ENCODE measurements around the gene THAP10. TPM values are rescaled to one million over a fixed set of nuclear protein-coding genes. Genes with fewer than 3 reads are reported as not detected.
"Not testable (repeated sequence)": the region's sequence is repeated elsewhere in the genome, so short reads cannot be mapped to it uniquely, and the experiment has no call there.

The THAP10 gene
- 10 to 100 TPM in 1 of 3 donors, 1 to 10 TPM in 2; 6.6 to 10.4 (median 7.9) TPM for polyA plus RNA-seq (ENCODE audit: insufficient read length in 3 of 3)
- long read RNA-seq, donor 1, partial matches to known transcripts = 0 of 3 reads
- long read RNA-seq, donor 1, other reads (novel, unspliced or antisense) = 0 of 3 reads
- long read RNA-seq, donor 2, partial matches to known transcripts = 0 of 4 reads
- long read RNA-seq, donor 2, other reads (novel, unspliced or antisense) = 0 of 4 reads
- long read RNA-seq, donor 3, transcript THAP10-201 (3 exons, 2,399 nt) = major isoform, 6 of 6 reads
- long read RNA-seq, donor 3, partial matches to known transcripts = 0 of 6 reads
- long read RNA-seq, donor 3, other reads (novel, unspliced or antisense) = 0 of 6 reads
- long read RNA-seq, donor 4 = 0 reads
- long read RNA-seq, donor 5 = 0 reads
- long read RNA-seq, donor 6, partial matches to known transcripts = 5 of 8 reads
- long read RNA-seq, donor 6, other reads (novel, unspliced or antisense) = 0 of 8 reads
- long read RNA-seq, donor 7, partial matches to known transcripts = 0 of 3 reads
- long read RNA-seq, donor 7, other reads (novel, unspliced or antisense) = 0 of 3 reads
- long read RNA-seq, donor 8 = 0 reads
- long read RNA-seq, donor 9, partial matches to known transcripts = 0 of 1 reads
- long read RNA-seq, donor 9, other reads (novel, unspliced or antisense) = 0 of 1 reads
- long read RNA-seq, donor 10, partial matches to known transcripts = 0 of 2 reads
- long read RNA-seq, donor 10, other reads (novel, unspliced or antisense) = 0 of 2 reads
- long read RNA-seq, donor 11, partial matches to known transcripts = 0 of 2 reads
- long read RNA-seq, donor 11, other reads (novel, unspliced or antisense) = 0 of 2 reads
- long read RNA-seq, donor 12, partial matches to known transcripts = 0 of 1 reads
- long read RNA-seq, donor 12, other reads (novel, unspliced or antisense) = 0 of 1 reads
- long read RNA-seq, donor 13 = 0 reads
- long read RNA-seq, donor 14, transcript THAP10-201 (3 exons, 2,399 nt) = major isoform, 5 of 10 reads
- long read RNA-seq, donor 14, partial matches to known transcripts = 0 of 10 reads
- long read RNA-seq, donor 14, other reads (novel, unspliced or antisense) = 5 of 10 reads
- long read RNA-seq, donor 15, partial matches to known transcripts = 0 of 2 reads
- long read RNA-seq, donor 15, other reads (novel, unspliced or antisense) = 0 of 2 reads
- long read RNA-seq, donor 16, transcript THAP10-201 (3 exons, 2,399 nt) = major isoform, 5 of 5 reads
- long read RNA-seq, donor 16, partial matches to known transcripts = 0 of 5 reads
- long read RNA-seq, donor 16, other reads (novel, unspliced or antisense) = 0 of 5 reads

DNA sequence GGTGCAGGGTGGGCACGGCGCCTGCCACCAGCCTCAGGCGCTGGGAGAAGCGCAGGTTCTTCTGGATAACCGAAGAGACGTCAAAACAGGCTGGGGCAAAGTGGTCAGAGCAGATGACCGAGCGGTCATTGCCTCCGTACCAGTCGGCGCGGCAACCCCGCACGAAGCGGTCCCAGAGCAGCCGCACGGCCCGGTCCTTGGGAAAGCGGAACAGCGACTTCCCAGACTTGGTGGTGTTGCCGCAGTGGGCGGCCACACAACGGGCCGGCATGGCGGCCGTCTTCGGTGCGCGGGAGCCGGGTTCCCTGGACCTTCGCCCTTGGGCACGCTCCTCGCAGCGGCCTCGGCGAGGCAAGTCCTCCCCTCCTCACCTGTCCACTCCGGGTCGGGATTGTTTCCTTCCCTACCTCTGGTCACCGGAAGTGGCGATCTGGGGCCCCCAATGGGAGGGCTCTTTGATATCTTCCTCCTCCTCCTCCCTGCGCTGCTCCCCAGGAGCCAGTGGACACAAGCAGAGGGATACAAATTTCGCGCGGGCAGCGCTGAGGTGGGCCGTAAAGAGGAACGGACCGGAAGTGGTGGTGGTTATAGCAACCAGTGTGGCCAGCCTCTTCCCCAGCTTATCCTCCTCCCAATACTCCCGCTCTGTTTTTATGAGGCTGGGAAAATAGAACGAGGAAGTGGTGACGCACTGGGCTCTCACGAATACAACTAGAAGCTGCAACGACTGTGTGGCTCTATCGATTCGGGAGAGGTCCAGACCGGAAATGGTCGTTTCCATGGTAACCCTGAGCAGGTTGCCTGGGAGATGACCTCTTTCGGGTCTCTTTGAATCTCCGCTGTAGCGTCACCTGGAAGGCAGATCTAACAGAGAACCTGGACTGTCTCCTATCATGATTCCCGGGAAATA, at the start of gene THAP10, which contains the start of gene LRRC49:
TSS of gene THAP10 (minus strand) at position 432 of the 910 bp plus-strand sequence. CDS start at position 271, 161 bp downstream.
TSS of gene LRRC49 (plus strand) at position 825 of the 910 bp plus-strand sequence. CDS start at position 894, 69 bp downstream.
- DNase-seq (ENCODE audit: extremely low read depth in 1 of 11, low read depth in 9 of 11, low spot score in 4 of 11) = peak; percentile 81 to 92 (median 89)

DNA sequence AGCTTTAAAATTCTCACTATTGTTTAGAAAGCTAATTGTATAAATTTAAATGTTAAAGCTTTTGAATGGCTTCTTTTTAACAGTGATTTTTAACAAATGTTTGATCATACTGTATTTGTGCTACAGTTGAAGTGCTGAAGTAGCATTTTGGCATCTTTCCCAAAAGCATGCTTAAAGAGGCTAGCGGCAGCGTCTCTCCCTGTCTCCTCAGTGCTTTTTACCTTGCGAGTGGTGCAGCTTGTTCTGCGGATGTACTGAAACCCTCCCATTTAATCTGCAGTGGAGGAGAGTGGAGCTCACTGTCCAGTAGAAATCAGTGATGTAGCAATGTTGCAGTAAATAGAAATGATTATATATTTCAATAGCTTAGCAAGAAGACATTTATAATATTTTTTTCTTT, 44.1 kb upstream of the THAP10 start:
- DNase-seq (ENCODE audit: extremely low read depth in 1 of 11, low read depth in 9 of 11, low spot score in 4 of 11) = peak in 1 of 11 donors; percentile 8

DNA sequence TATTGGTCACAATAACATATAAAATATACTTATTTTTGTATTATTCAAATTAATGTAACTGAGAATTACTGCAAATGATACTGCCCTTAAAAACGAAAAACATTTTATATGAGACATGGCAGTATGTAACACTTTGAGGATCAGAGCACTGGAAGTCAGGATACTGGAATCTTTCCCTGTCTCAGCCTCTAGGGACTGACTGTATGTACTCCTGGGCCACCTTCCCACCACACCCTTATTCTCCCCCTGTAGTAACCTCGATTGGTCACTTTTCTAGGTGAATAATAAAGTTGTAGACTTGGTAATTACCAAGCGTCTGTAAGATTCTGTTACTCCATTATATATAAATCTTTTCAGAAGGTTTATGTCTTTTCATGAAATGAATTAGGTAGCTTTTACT, 43.4 kb upstream of the THAP10 start:
- DNase-seq (ENCODE audit: extremely low read depth in 1 of 11, low read depth in 9 of 11, low spot score in 4 of 11) = no peak

DNA sequence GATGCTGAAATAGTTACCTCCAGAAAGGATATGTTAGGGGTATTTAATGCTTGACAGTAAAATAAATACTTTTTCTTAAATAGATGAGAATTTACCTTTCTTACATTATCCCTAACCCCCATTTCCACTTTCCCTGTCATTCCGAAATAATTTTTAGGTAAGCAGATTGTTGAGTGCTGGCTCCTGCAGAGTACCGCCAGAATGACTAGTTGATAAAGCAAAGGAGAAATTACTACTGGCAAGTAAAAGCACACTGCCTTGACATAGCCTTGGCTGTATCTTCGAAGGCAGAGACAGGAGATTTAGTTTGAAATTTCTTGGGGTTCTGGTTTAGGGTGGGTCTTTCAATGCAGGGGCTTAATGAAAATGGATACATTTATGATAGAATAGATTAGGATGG, 41.2 kb upstream of the THAP10 start:
- no peak for DNase-seq (ENCODE audit: extremely low read depth in 1 of 11, low read depth in 9 of 11, low spot score in 4 of 11)

DNA sequence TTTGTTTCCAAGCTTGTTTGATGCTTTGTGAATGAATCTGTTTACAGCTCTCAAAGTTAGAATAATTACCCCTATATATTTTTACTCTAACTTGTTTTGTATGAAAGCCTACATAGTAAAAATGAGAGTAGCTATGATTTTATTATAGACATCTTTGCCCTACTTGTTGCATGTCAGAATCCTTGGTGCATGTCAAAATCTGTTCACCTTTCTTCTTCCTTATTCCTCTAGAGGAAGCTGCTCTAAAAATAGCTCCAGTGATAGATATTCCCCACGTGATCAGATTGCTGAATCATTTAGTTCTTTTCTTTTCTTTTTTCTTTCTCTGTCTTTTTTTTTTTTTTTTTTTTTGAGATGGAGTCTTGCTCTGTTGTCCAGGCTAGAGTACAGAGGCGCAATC, 40.2 kb upstream of the THAP10 start:
- DNase-seq (ENCODE audit: extremely low read depth in 1 of 11, low read depth in 9 of 11, low spot score in 4 of 11) = no peak

DNA sequence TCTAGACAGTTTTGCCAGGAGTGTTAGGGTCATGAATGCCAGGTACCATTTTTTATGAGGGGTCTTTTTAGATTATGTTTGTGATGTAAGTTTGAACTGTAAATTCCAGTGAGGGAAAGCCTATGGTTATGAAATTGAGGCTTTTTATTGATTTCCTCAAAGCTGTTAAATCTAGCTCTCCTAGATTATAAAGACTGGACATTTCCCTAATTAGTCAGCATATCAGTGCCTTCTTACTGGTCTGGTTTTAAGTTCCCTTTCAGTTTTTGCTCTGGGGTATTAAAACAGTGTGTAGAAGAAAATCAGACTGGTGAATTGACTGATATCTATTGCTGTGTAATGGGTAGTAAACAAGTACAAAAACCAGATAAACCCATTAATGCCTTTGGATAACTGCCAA, 39.6 kb upstream of the THAP10 start:
- DNase-seq (ENCODE audit: extremely low read depth in 1 of 11, low read depth in 9 of 11, low spot score in 4 of 11) = no peak

DNA sequence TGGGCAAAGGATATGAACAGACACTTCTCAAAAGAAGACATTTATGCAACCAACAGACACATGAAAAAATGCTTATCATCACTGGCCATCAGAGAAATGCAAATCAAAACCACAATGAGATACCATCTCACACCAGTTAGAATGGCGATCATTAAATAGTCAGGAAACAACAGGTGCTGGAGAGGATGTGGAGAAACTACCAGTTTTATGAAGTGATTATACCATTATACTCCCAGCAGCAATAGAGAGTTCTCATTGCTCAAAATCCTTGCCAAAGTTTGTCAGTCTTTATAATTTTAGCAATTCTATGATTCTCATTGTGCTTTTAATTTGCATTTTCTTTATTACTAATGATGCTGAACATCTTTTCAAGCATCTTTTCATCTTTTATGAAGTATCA, 34.7 kb upstream of the THAP10 start:
- not testable (repeated sequence) for DNase-seq (ENCODE audit: extremely low read depth in 1 of 11, low read depth in 9 of 11, low spot score in 4 of 11)

DNA sequence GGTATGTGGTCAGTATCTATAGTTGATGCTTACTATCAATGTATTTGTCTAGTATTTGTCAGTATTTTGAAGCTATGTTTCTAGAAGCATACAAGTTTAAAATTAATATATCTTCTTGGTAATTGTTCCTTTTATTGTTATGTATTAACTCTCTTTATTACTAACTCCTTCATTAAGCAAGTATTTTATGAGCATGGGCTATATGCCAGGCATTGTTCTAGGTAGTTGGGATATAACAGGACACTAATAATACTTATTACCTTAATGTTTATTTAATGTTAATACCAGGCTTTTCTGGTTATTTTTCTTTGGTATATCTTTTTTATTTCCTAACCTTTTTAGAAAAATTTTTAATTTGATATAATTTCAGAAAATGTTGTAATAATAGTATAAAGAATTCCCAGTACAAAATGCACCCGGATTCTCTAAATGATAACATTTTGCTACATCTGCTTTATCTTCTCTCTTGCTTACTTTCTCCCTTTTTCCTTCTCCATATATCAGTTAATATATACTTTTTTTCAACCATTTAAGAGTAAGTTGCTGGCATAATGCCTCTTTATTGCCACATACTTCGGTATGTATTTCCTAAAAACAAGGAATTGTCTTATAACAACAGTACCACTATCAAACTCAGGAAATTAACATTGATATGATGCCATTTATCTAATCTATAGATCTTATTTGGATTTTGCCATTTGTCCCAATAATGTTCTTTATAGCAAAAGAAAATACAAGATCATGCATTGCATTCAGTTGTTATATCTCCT, 31.3 kb upstream of the THAP10 start:
- no peak for DNase-seq (ENCODE audit: extremely low read depth in 1 of 11, low read depth in 9 of 11, low spot score in 4 of 11)

DNA sequence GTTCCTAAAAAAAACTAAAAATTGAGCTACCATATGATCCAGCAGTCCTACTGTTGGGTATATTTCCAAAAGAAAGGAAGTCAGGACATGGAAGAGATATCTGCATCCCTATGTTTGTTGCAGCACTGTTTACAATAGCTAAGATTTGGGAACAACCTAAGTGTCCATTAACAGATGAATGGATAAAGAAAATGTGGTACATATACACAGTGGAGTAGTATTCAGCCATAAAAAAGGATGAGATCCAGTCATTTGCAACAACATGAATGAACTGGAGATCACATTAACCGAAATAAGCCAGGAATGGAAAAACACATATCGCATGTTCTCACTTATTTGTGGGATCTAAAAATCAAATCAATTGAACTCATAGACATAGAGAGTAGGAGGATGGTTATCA, 29.9 kb upstream of the THAP10 start:
- no peak for DNase-seq (ENCODE audit: extremely low read depth in 1 of 11, low read depth in 9 of 11, low spot score in 4 of 11)

DNA sequence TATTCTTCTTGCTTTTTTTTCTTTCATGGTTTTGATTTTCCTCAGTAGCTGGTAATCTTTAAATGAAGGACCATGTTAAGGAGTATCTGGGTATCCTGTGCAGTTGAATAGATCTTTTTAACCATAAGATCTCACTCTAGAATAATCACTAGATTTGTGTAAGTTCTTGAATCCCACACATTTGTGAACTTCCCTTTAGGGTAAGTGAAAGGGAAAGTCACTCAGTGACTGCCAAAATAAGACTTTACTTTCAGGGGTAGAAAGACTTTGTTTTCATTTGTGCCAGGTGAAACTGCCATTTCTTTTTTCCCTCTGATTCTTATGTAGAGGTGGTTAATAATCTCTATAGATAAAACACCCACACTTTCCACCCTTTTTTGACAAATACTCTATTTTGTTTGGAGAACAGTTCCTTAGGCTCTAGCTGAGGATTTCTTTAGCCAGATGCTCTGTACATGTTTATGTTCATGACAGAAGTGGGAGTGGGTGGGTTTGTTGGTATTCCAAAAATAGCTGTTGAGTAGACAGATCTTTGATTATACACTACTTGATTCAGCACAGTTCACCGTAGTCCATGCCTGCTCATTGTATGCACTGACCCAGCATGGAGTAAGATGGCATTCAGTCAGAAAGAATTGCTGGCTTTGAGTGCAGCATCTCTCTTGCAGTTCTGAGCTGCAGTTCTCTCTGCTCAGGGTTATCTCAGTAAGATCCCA, 28.9 kb upstream of the THAP10 start:
- DNase-seq (ENCODE audit: extremely low read depth in 1 of 11, low read depth in 9 of 11, low spot score in 4 of 11) = no peak

DNA sequence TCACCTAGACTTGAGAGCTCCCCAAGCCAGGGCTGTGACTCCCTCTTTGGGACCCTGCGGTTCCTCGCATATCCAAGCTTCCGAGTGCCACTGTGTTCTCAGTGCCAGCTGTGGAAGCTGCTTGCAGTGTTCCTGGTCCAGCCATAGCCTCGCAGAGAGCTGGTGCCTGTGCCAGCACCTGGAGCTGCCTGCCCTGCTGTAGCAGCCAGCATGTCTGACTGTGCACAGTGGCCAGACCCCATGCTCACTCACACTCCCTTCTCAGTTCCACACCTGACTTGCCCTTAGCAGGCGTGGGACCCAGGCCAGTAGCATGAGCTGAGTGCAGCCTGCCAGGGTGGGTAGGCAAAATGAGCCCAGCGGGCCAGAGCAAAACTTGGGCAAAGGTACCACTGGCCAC, 25.7 kb upstream of the THAP10 start:
- no peak for DNase-seq (ENCODE audit: extremely low read depth in 1 of 11, low read depth in 9 of 11, low spot score in 4 of 11)

DNA sequence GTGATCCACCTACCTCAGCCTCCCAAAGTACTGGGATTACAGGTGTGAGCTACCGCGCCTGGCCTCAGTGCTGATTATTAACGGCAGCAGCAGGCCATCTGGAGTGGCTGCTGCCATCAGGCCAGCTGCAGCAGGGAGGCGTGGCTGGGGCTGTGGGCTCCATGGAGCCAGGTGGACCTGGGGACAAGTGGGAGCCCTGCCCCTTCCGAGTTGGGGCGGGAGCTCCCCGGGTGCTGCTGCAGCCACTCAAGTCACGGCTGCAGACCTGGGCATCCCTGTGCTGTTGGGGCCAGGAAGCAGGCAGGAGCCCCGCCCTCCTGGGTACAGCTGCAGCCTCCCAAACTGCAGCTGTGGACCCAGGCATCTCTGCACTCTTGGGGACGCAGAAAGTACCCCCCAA, 24.3 kb upstream of the THAP10 start:
- no peak for DNase-seq (ENCODE audit: extremely low read depth in 1 of 11, low read depth in 9 of 11, low spot score in 4 of 11)

DNA sequence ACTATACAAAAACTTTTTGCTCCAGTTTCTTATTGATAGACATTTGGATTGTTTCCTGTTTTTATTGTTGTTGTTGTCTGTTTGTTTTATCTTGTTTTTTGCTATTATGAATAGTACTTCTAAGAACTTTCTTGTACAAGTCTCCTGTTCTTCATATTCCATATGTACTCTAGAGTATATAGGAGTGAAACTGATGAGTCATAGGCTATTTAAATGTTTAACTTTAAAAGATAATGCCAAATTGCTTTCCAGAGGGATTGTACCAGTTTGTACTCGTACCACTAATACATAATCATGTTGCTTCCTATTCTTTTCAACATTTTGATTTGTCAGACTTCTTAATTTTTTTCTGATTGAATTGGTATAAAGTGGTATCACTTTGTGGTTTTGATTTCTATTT, 20.0 kb upstream of the THAP10 start:
- no peak for DNase-seq (ENCODE audit: extremely low read depth in 1 of 11, low read depth in 9 of 11, low spot score in 4 of 11)

DNA sequence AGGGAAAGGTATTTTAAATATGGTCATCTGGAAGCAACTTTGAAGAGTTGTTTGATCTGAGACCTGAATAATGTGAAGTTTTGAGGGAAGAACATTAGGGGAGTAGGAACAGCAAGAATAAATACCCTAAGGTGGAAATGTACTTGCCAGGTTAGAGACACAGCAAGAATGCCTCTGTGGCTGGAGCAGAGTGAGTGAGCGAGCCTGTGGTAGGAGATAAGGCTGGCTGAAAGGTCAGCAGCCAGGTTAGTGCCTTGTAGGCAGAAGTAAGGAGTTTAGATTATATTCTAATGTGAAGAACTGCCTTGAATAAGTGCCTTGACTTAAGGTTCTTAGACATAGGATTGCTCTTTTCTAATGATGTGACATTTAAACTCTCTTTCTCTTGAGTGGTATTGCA, 18.7 kb upstream of the THAP10 start:
- DNase-seq (ENCODE audit: extremely low read depth in 1 of 11, low read depth in 9 of 11, low spot score in 4 of 11) = no peak

DNA sequence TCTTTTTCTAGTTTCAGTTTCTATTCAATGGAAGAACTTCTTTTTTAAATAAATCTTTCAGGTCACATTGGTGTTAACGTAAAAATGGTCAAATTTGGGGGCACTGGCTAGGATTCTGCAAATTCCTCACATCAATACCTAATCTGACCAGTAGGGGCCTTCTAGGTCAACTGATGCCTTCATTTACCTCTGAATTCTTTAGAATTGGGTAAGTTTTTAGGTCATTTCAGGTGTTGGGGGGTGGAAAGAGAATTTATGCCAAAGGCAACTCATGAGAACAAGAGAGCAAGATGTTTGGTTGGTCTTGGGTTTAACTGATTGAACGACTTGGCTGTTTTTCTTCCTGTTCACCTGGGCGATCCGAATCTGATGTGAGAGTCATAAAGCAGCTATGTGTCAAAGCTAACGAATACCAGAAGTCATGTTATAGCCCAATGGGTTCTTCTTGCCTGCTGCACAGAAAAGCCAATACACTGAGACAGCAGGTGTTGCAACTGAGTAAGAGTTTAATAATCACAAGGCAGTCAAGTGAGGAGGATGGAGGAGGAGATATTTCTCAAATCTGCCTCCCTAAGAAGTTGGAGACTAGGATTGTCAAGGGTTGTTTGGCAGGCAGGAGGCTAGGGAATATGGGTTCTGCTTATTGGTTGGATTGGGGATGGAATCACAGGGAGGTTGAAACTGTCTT, 15.7 kb upstream of the THAP10 start:
- DNase-seq (ENCODE audit: extremely low read depth in 1 of 11, low read depth in 9 of 11, low spot score in 4 of 11) = no peak

DNA sequence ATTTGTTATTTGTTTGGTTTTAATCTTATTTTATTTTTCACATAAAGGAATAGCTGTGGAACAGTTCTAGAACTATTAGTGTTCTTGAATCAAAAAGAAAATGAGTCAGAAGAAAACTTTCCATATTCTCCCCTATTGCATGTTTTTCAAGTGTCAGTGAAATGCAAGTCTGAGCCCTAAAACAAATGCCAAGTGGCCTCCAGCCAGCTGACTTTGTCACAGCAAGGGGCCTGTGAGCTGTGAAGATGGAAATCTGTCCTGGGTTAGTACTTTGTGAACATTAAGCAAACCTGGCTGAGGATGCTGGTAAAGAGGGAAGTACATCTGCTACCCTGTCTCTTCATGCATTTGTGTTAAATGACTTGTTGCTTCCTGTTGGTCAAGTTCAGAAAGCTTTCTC, 14.6 kb upstream of the THAP10 start:
- no peak for DNase-seq (ENCODE audit: extremely low read depth in 1 of 11, low read depth in 9 of 11, low spot score in 4 of 11)
